ENCODE measurements around the gene BNC1. TPM values are rescaled to one million over a fixed set of nuclear protein-coding genes. Genes with fewer than 3 reads are reported as not detected.
"Not testable (repeated sequence)": the region's sequence is repeated elsewhere in the genome, so short reads cannot be mapped to it uniquely, and the experiment has no call there.

Gene BNC1
- total RNA-seq, 1 donor from 2014 or later = 0.67 TPM

- Mint-ChIP-seq H3K27me3 (peaks cover 7% of the 10 kb centered on the region), H3K4me3 (ENCODE audit: low read depth) (no peak overlapping the region), H3K36me3 (ENCODE audit: insufficient read depth) (peaks cover 2% of the 10 kb centered on the region), H3K27ac (no peak overlapping the region), H3K4me1 (ENCODE audit: low read depth) (peaks cover 14% of the 10 kb centered on the region), H3K9me3 (ENCODE audit: low read depth) (no peaks in the 10 kb centered on the region)
- no peak for DNase-seq (ENCODE audit: low spot score, unreplicated experiment)
- TF ChIP-seq, protein P1, sequence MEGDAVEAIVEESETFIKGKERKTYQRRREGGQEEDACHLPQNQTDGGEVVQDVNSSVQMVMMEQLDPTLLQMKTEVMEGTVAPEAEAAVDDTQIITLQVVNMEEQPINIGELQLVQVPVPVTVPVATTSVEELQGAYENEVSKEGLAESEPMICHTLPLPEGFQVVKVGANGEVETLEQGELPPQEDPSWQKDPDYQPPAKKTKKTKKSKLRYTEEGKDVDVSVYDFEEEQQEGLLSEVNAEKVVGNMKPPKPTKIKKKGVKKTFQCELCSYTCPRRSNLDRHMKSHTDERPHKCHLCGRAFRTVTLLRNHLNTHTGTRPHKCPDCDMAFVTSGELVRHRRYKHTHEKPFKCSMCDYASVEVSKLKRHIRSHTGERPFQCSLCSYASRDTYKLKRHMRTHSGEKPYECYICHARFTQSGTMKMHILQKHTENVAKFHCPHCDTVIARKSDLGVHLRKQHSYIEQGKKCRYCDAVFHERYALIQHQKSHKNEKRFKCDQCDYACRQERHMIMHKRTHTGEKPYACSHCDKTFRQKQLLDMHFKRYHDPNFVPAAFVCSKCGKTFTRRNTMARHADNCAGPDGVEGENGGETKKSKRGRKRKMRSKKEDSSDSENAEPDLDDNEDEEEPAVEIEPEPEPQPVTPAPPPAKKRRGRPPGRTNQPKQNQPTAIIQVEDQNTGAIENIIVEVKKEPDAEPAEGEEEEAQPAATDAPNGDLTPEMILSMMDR (IDR thresholded peaks at IDR 0.05; ENCODE audit: unreplicated experiment) = no peak
Observed at GRCh38 chr15:83262594-83263315, 21.7 kb downstream of the BNC1 start.

DNA sequence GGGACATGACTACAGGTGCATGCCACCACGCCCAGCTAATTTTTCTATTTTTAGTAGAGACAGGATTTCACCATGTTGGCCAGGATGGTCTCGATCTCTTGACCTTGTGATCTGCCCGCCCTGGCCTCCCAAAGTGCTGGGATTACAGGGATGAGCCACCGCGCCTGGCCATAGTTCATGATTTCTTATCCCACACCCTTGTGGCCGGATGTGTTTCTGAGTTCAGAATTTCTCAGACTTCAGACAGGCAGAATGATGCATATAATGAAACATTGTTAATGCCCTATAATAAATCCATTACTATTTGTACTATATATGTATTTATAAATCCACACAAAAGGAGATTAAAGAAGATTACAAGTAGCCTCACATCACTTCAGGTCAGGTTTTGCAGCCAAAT is 22.3 kb downstream of the BNC1 start:
- not testable (repeated sequence) for DNase-seq (ENCODE audit: low spot score, unreplicated experiment); H3K9me3 Mint-ChIP-seq (ENCODE audit: low read depth); H3K4me3 Mint-ChIP-seq (ENCODE audit: low read depth); H3K36me3 Mint-ChIP-seq (ENCODE audit: insufficient read depth); H3K27me3 Mint-ChIP-seq; H3K27ac Mint-ChIP-seq
- H3K4me1 Mint-ChIP-seq (ENCODE audit: low read depth) = peaks cover 14% of the 10 kb centered on the region

GRCh38 chr15:83250781-83251180 is 33.7 kb downstream of the BNC1 start:
- TF ChIP-seq, protein P1 (IDR thresholded peaks at IDR 0.05; ENCODE audit: unreplicated experiment) = no peak
- DNase-seq (ENCODE audit: low spot score, unreplicated experiment) = no peak
- Mint-ChIP-seq H3K36me3 (ENCODE audit: insufficient read depth) (no peaks in the 10 kb centered on the region), H3K27ac (no peak overlapping the region), H3K27me3 (peaks cover 37% of the 10 kb centered on the region), H3K4me1 (ENCODE audit: low read depth) (peaks cover 2% of the 10 kb centered on the region), H3K4me3 (ENCODE audit: low read depth) (no peak overlapping the region), H3K9me3 (ENCODE audit: low read depth) (peaks cover under 1% of the 10 kb centered on the region)

DNA sequence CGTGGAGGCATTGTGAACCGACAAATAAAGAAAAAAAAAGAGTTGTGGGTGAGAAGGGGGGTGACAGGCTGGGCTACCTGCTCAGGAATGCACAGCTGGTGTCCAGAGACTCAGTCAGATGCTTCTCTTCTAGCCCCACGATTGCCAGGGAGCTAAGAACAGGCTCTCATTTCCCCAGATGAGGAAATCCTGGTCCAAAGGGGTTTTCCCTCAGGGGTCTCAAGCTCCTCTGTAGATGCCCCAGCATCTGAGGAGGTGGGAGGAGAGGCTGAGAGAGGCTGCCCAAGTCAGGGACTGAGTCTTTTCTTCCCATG is 35.5 kb downstream of the BNC1 start:
- Mint-ChIP-seq H3K4me3 (ENCODE audit: low read depth) (no peak overlapping the region), H3K36me3 (ENCODE audit: insufficient read depth) (no peaks in the 10 kb centered on the region), H3K9me3 (ENCODE audit: low read depth) (peaks cover 12% of the 10 kb centered on the region), H3K27me3 (peaks cover 45% of the 10 kb centered on the region), H3K4me1 (ENCODE audit: low read depth) (peaks cover 2% of the 10 kb centered on the region), H3K27ac (no peak overlapping the region)
- DNase-seq (ENCODE audit: low spot score, unreplicated experiment) = no peak
- TF ChIP-seq, protein P1 (IDR thresholded peaks at IDR 0.05; ENCODE audit: unreplicated experiment) = no peak

GRCh38 chr15:83248151-83249029 is 36.1 kb downstream of the BNC1 start:
- Mint-ChIP-seq H3K4me3 (ENCODE audit: low read depth) (no peak overlapping the region), H3K36me3 (ENCODE audit: insufficient read depth) (no peaks in the 10 kb centered on the region), H3K4me1 (ENCODE audit: low read depth) (peaks cover 2% of the 10 kb centered on the region), H3K27me3 (peaks cover 45% of the 10 kb centered on the region), H3K9me3 (ENCODE audit: low read depth) (peaks cover 12% of the 10 kb centered on the region), H3K27ac (no peak overlapping the region)
- TF ChIP-seq, protein P1 (IDR thresholded peaks at IDR 0.05; ENCODE audit: unreplicated experiment) = peak; percentile 95
- DNase-seq (ENCODE audit: low spot score, unreplicated experiment) = peak; percentile 38
